H1 (cell line): Measurements from ENCODE around the gene DOCK8. TPM values are rescaled to one million over a fixed set of nuclear protein-coding genes. Genes with fewer than 3 reads are reported as not detected.

ENCODE experiments used
- CTCF ChIA-PET: fragments of 300-600 bp; sonication (Branson Sonifier 250); formaldehyde crosslinking; loops from one replicate; lab custom pipeline; 2021; ENCODE audit not compliant: partially characterized antibody; lab: Charles Lee
- POLR2A ChIA-PET: fragments of 300-600 bp; sonication (Branson Sonifier 250); formaldehyde crosslinking; loops from one replicate; lab custom pipeline; 2021; ENCODE audit warnings: inconsistent platforms; ENCODE audit not compliant: partially characterized antibody; lab: Charles Lee
- DNase-seq, 2 experiments: peaks; one replicate each; pipeline versions ENCODE4 v3.0.0 to v3.0.0-alpha.2; 2010 to 2022; ENCODE audit warnings: low spot score in 2 of 2, low read depth in 1 of 2, mixed read lengths in 1 of 2
- FAIRE-seq: peaks from 2 replicates; lab custom pipeline; 2011; peaks lifted over from hg19 to GRCh38; lab: Jason Lieb, UNC
- H2AFZ ChIP-seq: 2 replicates; pipeline ENCODE4 v1.8.1; 2012; ENCODE audit warnings: low read length, inconsistent platforms
- H2AK5ac ChIP-seq: 2 replicates; pipeline ENCODE4 v1.6.1; 2013; ENCODE audit warnings: low read depth, low read length
- H2BK120ac ChIP-seq: replicated peaks from 2 replicates; pipeline ENCODE3; 2013; ENCODE audit warnings: low read depth, low read length, inconsistent platforms
- H2BK12ac ChIP-seq: 2 replicates; pipeline ENCODE4 v1.6.1; 2013; ENCODE audit warnings: low read depth, low read length
- H2BK15ac ChIP-seq: 2 replicates; pipeline ENCODE4 v1.6.1; 2013; ENCODE audit warnings: low read length
- H2BK20ac ChIP-seq: 2 replicates; pipeline ENCODE4 v1.6.1; 2013; ENCODE audit warnings: low read length
- H2BK5ac ChIP-seq: 2 replicates; pipeline ENCODE4 v1.6.1; 2013; ENCODE audit warnings: low read depth, low read length
- H3K14ac ChIP-seq: 2 replicates; pipeline ENCODE4 v1.6.1; 2013; ENCODE audit warnings: inconsistent platforms; ENCODE audit not compliant: insufficient read length
- H3K18ac ChIP-seq: 2 replicates; pipeline ENCODE4 v1.6.1; 2013; ENCODE audit warnings: low read length; ENCODE audit errors: extremely low read depth
- H3K23ac ChIP-seq: 2 replicates; pipeline ENCODE4 v1.6.1; 2013; ENCODE audit warnings: inconsistent platforms; ENCODE audit not compliant: insufficient read length
- H3K23me2 ChIP-seq: 2 replicates; pipeline ENCODE4 v1.6.1; 2013; ENCODE audit warnings: low read depth, low read length
- H3K27ac ChIP-seq: 2 replicates; pipeline ENCODE4 v1.6.1; 2011; ENCODE audit warnings: low read depth, low read length, inconsistent platforms
- H3K27me3 ChIP-seq, 4 experiments: replicated peaks in 1 of 4; 1 replicate in 1 of 4; 2 replicates in 3 of 4; pipeline versions ENCODE4 v1.6.1 to v1.8.1; 2011 to 2013; ENCODE audit warnings: low read length in 3 of 4, mild to moderate bottlenecking in 3 of 4, inconsistent platforms in 2 of 4, mixed read lengths in 2 of 4, moderate library complexity in 1 of 4; ENCODE audit not compliant: control insufficient read depth in 3 of 4, insufficient read depth in 3 of 4; ENCODE audit errors: extremely low read depth in 1 of 4
- H3K36me3 ChIP-seq, 4 experiments: 2 replicates each; pipeline versions ENCODE4 v1.6.1 to v1.8.1; 2011 to 2013; ENCODE audit warnings: mild to moderate bottlenecking in 4 of 4, low read length in 3 of 4, moderate library complexity in 2 of 4, control low read depth in 1 of 4, inconsistent platforms in 1 of 4; ENCODE audit not compliant: insufficient read depth in 4 of 4, control insufficient read depth in 2 of 4
- H3K4ac ChIP-seq: replicated peaks from 2 replicates; pipeline ENCODE3; 2013; ENCODE audit warnings: low read length, low read depth, mixed read lengths, inconsistent platforms; ENCODE audit not compliant: insufficient read length
- H3K4me1 ChIP-seq, 4 experiments: replicated peaks in 1 of 4; 1 replicate in 1 of 4; 2 replicates in 3 of 4; pipeline versions ENCODE4 v1.6.1 to v1.8.1; 2011 to 2013; ENCODE audit warnings: low read length in 3 of 4, inconsistent platforms in 2 of 4, mixed read lengths in 1 of 4; ENCODE audit not compliant: insufficient read depth in 4 of 4, control insufficient read depth in 3 of 4
- H3K4me2 ChIP-seq, 2 experiments: 2 replicates each; pipeline versions ENCODE4 v1.6.1 to v1.8.1; 2011 to 2013; ENCODE audit warnings: low read depth in 2 of 2, low read length in 2 of 2, control low read depth in 1 of 2, inconsistent platforms in 1 of 2, mild to moderate bottlenecking in 1 of 2; ENCODE audit not compliant: insufficient read depth in 1 of 2
- H3K4me3 ChIP-seq, 4 experiments: fragments of 200-600, 300-600 bp in 1 of 4; sonication (generic), shearing (Covaris generic), sonication (Bioruptor Twin) in 1 of 4; 2 replicates each; pipeline versions ENCODE4 v1.5.1 to v1.8.1; 2011 to 2016; ENCODE audit warnings: low read length in 4 of 4, low read depth in 3 of 4, control low read depth in 2 of 4, inconsistent platforms in 2 of 4, mild to moderate bottlenecking in 2 of 4, mixed read lengths in 1 of 4, moderate library complexity in 1 of 4; ENCODE audit not compliant: insufficient read depth in 2 of 4; ENCODE audit errors: extremely low read depth in 1 of 4
- H3K56ac ChIP-seq: replicated peaks from 2 replicates; pipeline ENCODE3; 2013; ENCODE audit warnings: low read depth, mild to moderate bottlenecking, mixed read lengths, low read length, inconsistent platforms; ENCODE audit not compliant: insufficient read length
- H3K79me1 ChIP-seq: 2 replicates; pipeline ENCODE4 v1.6.1; 2013; ENCODE audit warnings: low read depth, low read length, control low read depth
- H3K79me2 ChIP-seq, 2 experiments: 2 replicates each; pipeline versions ENCODE4 v1.6.1 to v1.8.1; 2012 to 2013; ENCODE audit warnings: low read length in 2 of 2, mild to moderate bottlenecking in 2 of 2, inconsistent platforms in 1 of 2; ENCODE audit not compliant: insufficient read depth in 2 of 2, control insufficient read depth in 1 of 2
- H3K9ac ChIP-seq, 4 experiments: replicated peaks in 1 of 4; 1 replicate in 1 of 4; 2 replicates in 3 of 4; pipeline versions ENCODE4 v1.6.1 to v1.8.1; 2011 to 2013; ENCODE audit warnings: low read depth in 3 of 4, low read length in 3 of 4, control low read depth in 2 of 4, mild to moderate bottlenecking in 2 of 4, moderate library complexity in 2 of 4, inconsistent platforms in 1 of 4; ENCODE audit errors: extremely low read depth in 1 of 4
- H3K9me3 ChIP-seq, 2 experiments: 2 replicates each; pipeline versions ENCODE4 v1.6.1 to v1.8.1; 2012 to 2013; ENCODE audit warnings: mild to moderate bottlenecking in 2 of 2, moderate library complexity in 2 of 2, control low read depth in 1 of 2, inconsistent platforms in 1 of 2, low read depth in 1 of 2, low read length in 1 of 2, mixed read lengths in 1 of 2; ENCODE audit not compliant: insufficient read depth in 2 of 2
- H4K20me1 ChIP-seq, 2 experiments: replicated peaks in 1 of 2; 2 replicates each; pipeline versions ENCODE3 to v1.8.1; 2011 to 2013; ENCODE audit warnings: inconsistent platforms in 2 of 2, low read length in 2 of 2, mild to moderate bottlenecking in 1 of 2; ENCODE audit not compliant: insufficient read depth in 2 of 2, control insufficient read depth in 1 of 2
- H4K5ac ChIP-seq: 2 replicates; pipeline ENCODE4 v1.6.1; 2013; ENCODE audit warnings: low read length, low read depth, mixed read lengths, inconsistent platforms; ENCODE audit not compliant: insufficient read length
- H4K8ac ChIP-seq: 2 replicates; pipeline ENCODE4 v1.8.0; 2013; ENCODE audit warnings: mild to moderate bottlenecking, moderate library complexity, low read length, inconsistent platforms; ENCODE audit not compliant: insufficient read depth; ENCODE audit errors: extremely low read depth
- H4K91ac ChIP-seq: replicated peaks from 2 replicates; pipeline ENCODE3; 2013; ENCODE audit warnings: low read length, mixed read lengths, inconsistent platforms; ENCODE audit not compliant: insufficient read length
- GTF2F1 ChIP-seq: IDR thresholded peaks from 2 replicates; pipeline ENCODE4 v1.6.1; 2012; ENCODE audit warnings: low read depth, low read length, improper control_type of control experiment, borderline replicate concordance
- JUND ChIP-seq: IDR thresholded peaks from 2 replicates; pipeline ENCODE4 v1.6.1; 2011; ENCODE audit warnings: mild to moderate bottlenecking, improper control_type of control experiment, low read length
- WGBS, 2 experiments: shearing (Covaris generic) in 1 of 2; methylation state at CpG; one replicate each; pipeline versions ENCODE4 v1.1.6 to v1.1.7; 2013 to 2015; ENCODE audit warnings: low lambda C conversion rate in 2 of 2, mixed read lengths in 2 of 2, inconsistent platforms in 1 of 2, low coverage in 1 of 2, missing lambda C conversion rate in 1 of 2; ENCODE audit not compliant: insufficient replicate concordance in 2 of 2, insufficient coverage in 1 of 2, insufficient read length in 1 of 2; ENCODE audit errors: extremely low coverage in 1 of 2, missing lambda C conversion rate in 1 of 2; 5-methylcytosine and 5-hydroxymethylcytosine counted together
- polyA plus RNA-seq, 7 experiments: library from polyadenylated mRNA; depleted of rRNA in 3 of 7; stranded (reverse) in 5 of 7; unstranded in 2 of 7; fragments of >200 nt in 5 of 7; fragments of 200-250 nt in 2 of 7; gene quantifications; 1 replicate in 5 of 7; 2 replicates in 1 of 7; 4 replicates in 1 of 7; pipeline versions ENCODE4 v1.2.1 to v1.2.3, GENCODE V29; 2011 to 2013; ENCODE audit warnings: missing spikeins in 2 of 7, mixed read lengths in 2 of 7
- total RNA-seq: library from RNA; stranded (reverse); fragmentation: NEBNext Ultra II Directional; extraction: Animal tissue kit (Norgen Biotek cat#: 25700); gene quantifications from 2 replicates; pipeline ENCODE4 v1.2.1, GENCODE V29; 2021

Gene DOCK8
- total and polyA plus RNA-seq, 2 of the 8 experiments (the other 6 are each of a cell fraction or from before 2014, with no cell fraction given) = 0.57 to 2.0 TPM

DNA sequence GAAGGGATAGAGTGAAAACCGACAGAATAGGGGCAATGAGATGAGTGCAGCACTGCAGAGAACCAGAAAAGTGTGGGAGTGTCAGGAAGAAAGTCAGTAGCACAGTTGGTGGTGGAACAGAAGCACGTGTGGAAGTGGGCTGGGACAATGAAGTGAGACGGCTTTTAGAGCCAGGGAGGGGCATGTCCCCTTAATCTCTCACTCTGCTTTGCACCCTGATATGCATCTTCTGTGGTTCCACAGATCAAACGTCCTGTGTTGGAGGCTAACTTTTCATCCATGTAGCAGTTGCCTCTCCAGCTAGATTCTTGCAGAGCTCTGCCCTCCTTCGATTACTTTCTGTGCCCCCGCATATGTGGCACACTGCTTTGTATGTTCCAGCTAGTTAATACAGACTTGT lies 163.6 kb downstream of the DOCK8 start:
- CTCF ChIA-PET = interaction anchor here (0.8 to 2.5 kb wide), 3 partner anchors 8 to 30 kb away, joined by 3 to 10 read pairs (median 7); no protein-coding TSS in a partner anchor
- H3K36me3 ChIP-seq = no peaks in the 10 kb centered on the region
- H2BK20ac ChIP-seq = no peak overlapping the region
- no peak overlapping the region for H2BK5ac ChIP-seq
- H3K18ac ChIP-seq = no peak overlapping the region
- no peak overlapping the region for H3K4me2 ChIP-seq
- H3K14ac ChIP-seq = no peak overlapping the region
- H3K23ac ChIP-seq = no peak overlapping the region
- H4K5ac ChIP-seq = no peak overlapping the region
- TF ChIP-seq JUND (no peak), GTF2F1 (no peak)
- TF ChIP-seq, all 59 proteins: peak for 0
- Histone ChIP-seq H4K20me1 (no peaks in the 10 kb centered on the region), H3K23me2 (no peaks in the 10 kb centered on the region), H2BK12ac (no peak overlapping the region), H3K4ac (no peak overlapping the region), H3K4me3 (no peak overlapping the region), H4K91ac (no peak overlapping the region), H3K27me3 (no peaks in the 10 kb centered on the region), H3K79me1 (no peaks in the 10 kb centered on the region), H4K8ac (no peak overlapping the region), H3K9me3 (no peaks in the 10 kb centered on the region), H2BK120ac (no peak overlapping the region), H3K79me2 (no peaks in the 10 kb centered on the region), H2BK15ac (no peak overlapping the region), H3K27ac (no peak overlapping the region), H2AK5ac (no peak overlapping the region), H3K9ac (no peak overlapping the region), H2AFZ (no peak overlapping the region), H3K56ac (no peak overlapping the region), H3K4me1 (no peaks in the 10 kb centered on the region)
- POLR2A ChIA-PET = no interaction called here
- no peak for FAIRE-seq
- WGBS, 2 experiments = 81% methylated on average over 6 of the region's 6 CpGs; no CpG with 5 or more reads in 1 of the 2 experiments
- no peak for DNase-seq
